RPMI7951 (cell line): ENCODE data around the gene BNIPL. TPM values are rescaled to one million over a fixed set of nuclear protein-coding genes. Genes with fewer than 3 reads are reported as not detected.

ENCODE experiments used
- DNase-seq: peaks from one replicate; pipeline ENCODE4 v3.0.0-alpha.2; 2012; ENCODE audit warnings: low read depth
- total RNA-seq: library from RNA; depleted of rRNA; stranded (reverse); fragments of >200 nt; shearing (Covaris generic); gene quantifications from 2 replicates; pipeline ENCODE4 v1.2.3, GENCODE V29; 2014; rRNA removed

Gene BNIPL, protein sequence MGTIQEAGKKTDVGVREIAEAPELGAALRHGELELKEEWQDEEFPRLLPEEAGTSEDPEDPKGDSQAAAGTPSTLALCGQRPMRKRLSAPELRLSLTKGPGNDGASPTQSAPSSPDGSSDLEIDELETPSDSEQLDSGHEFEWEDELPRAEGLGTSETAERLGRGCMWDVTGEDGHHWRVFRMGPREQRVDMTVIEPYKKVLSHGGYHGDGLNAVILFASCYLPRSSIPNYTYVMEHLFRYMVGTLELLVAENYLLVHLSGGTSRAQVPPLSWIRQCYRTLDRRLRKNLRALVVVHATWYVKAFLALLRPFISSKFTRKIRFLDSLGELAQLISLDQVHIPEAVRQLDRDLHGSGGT
- total RNA-seq, result 0.48 TPM in 1 of 2 replicates, not detected in the other

- no peak for DNase-seq
Measured at GRCh38 chr1:151036356-151036755, at the start of gene BNIPL. BNIPL (plus strand) TSS chr1:151036586; CDS start chr1:151036726, 140 bp downstream.

DNA sequence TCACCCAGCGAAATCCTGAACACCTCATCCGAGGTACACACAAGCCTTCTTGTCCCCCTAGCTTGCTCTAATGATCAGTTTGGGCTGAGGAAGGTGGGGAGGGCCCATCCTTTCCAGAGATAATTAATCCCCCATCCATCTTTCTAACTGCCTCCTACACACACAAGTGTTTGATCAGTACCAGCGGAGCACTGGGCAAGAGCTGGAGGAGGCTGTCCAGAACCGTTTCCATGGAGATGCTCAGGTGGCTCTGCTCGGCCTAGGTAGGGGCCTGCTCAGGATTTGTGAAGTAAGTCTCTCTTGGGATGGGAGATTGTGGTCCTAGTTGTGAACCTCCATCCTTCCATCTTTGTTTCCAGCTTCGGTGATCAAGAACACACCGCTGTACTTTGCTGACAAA is 48.5 kb upstream of the BNIPL start:
- no peak for DNase-seq

DNA sequence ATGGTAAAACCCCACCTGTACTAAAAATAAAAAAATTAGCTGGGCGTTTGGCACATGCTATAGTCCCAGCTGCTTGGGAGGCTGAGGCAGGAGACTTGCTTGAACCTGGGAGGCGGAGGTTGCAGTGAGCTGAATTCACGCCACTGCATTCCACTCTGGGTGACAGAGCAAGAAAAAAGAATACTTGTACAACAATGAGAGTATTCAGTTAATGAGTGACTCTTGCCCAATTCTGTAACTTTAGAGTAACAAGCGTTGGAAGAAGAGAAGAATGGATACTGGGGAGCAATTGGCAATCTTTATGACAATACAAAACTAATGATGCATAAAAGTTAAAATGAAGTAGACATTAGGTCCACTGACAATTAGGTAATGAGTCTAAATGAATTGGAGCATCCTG is 43.8 kb upstream of the BNIPL start:
- DNase-seq, result no peak

DNA sequence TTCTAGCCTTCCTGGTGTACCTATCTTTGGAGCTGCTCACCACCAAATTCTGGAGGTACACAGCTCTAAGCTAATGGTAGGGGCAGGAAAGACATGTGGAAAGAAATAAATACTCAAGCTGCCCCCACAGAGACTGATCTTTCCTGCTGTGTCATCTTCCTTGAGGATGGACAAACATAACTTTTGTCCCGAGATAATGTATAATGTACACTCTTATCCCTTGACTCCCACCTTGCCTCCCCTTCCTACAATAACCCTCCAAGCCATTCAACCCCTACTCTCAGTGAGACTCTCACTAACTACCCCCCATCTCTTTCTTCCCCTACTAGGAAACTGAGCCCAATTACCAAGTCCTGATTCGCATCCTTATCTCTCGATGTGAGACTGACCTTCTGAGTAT is 42.1 kb upstream of the BNIPL start:
- DNase-seq, result no peak

DNA sequence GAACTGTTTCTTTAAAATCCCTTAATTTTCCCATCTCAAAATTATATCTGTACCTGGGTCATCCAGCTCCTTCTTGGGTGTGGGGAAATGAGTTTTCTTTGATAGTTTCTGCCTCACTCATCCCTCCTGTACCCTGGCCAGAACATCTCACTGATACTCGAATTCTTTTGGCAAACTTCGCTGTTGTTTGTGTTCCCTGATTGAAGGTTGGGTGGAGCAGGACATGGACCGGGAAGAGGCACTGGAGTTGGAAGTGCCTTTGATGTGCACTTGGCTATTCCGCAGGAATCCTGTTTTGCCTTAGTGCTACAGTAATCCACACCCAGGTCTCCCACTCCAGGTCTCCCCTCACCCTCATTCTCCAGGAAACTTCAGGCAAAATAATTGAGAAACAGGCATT is 40.9 kb upstream of the BNIPL start:
- no peak for DNase-seq

DNA sequence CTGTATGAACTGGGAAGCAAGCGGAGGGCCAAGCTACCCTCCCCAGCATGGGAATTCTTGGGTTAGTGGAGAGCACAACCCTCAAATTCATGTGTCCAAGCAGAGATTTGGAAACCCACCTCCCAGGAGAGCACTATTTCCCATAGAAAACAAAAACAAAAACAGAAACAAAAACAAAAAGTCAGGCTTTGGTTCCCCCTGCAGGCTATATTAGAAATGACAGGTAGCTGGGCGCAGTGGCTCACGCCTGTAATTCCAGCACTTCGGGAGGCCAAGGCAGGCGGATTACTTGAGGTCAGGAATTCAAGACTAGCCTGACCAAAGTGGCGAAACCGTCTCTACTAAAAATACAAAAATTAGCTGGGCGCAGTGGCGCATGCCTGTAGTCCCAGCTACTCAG is 40.5 kb upstream of the BNIPL start:
- peak; percentile 27 for DNase-seq

DNA sequence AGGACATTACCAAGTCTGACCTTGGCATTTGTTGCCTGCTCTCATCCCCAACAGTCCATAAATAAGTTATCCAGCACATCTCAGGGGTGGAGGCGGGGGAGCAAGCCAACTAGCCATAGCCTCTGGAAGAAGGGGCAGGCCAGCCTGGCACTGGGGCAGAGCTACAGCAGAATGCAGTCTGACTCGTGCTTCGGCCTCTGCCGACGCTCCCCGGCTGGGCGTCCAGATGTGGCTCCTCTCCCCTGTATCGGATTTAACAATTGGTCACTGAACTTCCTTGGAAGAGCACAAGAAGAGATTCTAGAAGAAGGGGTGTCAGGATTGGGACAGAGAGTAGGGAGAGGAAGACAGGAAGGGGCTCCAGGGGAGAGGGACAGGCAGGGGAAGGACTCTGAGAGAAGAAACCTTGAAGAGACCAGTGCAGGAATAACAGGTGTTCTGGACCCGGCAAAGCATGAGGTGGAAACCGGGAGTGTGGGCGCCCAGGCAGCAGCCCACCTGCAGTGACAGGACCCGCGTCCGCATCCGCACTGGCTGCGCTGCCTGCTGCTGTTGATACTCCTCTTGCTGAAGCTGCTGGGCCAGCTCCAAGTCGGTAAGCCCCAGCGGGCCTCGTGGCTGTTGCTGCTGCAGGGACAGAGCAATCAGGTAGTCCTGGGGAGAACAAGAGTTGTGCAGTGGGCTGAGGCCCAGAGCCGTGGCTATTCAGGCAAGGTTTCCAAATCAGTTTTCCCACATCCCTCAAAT is 39.1 kb upstream of the BNIPL start:
- no peak for DNase-seq

GRCh38 chr1:150997949-150998348 is 38.4 kb upstream of the BNIPL start:
- no peak for DNase-seq

GRCh38 chr1:150999051-150999674 is 37.2 kb upstream of the BNIPL start:
- peak; percentile 96 for DNase-seq

DNA sequence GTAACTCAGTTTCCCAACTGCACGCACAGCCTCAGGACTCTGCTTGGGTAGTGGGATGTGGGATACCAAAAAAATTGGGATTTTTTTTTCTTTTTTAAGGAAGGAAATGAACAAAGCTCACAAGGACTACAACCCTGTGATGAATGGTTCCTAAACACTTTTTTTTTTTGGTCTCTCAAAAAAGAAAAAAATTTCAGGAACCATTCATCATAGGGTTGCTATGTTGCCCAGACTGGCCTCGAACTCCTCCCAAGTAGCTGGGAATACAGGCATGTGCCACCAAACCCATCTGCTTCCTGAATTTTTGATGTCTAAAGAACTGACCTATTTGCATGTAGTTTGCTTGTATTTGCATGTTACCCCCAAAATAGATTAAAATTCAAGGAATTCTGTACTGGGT is 36.5 kb upstream of the BNIPL start:
- DNase-seq, result no peak

GRCh38 chr1:151000408-151000807 is 36.0 kb upstream of the BNIPL start:
- no peak for DNase-seq

- DNase-seq, result no peak
Measured at GRCh38 chr1:151001602-151002001, 34.8 kb upstream of the BNIPL start.

DNA sequence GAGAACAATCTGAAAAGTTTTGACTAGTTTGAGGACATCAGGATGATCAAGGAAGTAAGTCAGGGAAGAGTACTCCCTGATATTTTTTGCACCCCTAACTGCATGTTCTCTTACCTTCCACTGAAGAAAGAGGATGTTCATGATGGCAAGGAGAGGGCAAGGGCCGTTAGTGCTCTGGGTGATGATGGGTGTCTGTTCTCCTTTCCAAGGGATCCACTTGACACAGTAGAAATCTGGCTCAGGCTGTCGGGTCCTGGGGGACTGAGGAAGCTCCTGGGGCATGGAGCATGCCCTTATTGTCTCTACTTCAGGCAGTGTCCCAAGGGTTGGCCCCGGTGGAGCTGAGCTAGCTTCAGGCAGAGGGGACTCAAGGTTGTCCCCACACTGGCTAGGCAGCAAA is 34.3 kb upstream of the BNIPL start:
- no peak for DNase-seq

DNA sequence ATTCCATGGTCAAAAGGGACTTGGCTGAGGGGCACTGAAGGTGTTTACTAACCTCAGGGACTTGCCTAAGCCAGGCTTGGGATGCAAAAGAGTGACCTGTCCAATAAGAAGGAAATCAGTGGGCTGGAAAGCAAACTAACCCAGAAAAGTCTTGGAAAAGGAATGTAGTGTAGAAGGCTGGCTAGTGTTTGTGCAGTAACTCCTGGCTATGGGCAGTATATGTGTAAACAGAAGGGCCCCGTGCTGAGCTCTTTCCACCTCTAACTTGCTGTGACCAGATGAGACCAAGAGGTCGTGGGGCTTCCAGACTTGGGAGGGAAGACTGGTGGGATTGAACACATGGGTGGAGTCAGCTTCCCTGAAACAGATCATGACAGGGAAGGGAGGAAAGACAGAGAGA is 33.8 kb upstream of the BNIPL start:
- no peak for DNase-seq

DNA sequence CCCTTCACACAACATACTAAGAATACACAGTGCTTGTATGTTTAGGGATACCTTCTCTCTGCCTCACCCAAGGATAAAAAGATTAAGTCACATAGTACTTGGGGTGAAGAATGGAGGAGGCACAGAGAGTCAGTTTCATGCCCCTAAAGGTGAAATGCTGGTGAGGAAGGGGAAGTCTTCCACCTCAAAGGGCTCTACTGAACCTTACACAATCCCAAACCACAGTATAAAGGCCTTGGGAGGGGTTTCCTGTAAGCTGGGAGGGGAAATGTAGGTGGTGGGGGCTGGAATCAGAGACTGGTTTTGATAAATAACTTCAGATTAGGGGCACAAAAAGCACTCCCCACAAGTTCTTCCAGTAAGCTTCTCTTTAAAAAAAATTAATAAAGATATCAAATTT is 33.2 kb upstream of the BNIPL start:
- no peak for DNase-seq

GRCh38 chr1:151005729-151006319 is 30.6 kb upstream of the BNIPL start:
- no peak for DNase-seq

GRCh38 chr1:151006327-151007052 is 29.9 kb upstream of the BNIPL start, which contains the start of gene MINDY1:
MINDY1 (minus strand) TSS chr1:151006902; CDS start chr1:151002617, 4,285 bp downstream.
- DNase-seq, result peak; percentile 87

- DNase-seq, result no peak
Measured at GRCh38 chr1:151007853-151008243, 28.5 kb upstream of the BNIPL start.

GRCh38 chr1:151008244-151009205 is 27.9 kb upstream of the BNIPL start, which contains the start of gene PRUNE1:
PRUNE1 (plus strand) TSS chr1:151008449; CDS start chr1:151008633, 184 bp downstream.
- DNase-seq, result peak; percentile 94

DNA sequence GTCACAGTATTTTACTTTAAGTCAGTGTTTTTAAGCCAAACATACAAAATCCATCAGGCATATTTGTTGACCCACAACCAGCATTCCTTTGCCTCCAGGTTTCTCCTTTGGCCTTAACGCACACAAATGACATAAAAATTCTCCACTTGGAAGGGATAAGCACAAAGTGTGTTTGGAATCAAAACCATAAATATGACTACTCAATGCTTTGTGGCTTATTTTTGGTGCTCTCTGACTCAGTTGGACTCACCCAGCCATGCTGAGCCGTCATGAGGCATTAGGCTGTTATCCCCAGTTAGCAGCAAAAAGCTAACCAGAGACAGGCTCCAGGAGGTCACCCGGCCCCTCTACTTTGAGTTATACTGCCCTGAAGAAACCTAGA is 27.2 kb upstream of the BNIPL start:
- DNase-seq, result peak; percentile 6
